Measurements from ENCODE around the gene SLC37A2. TPM values are rescaled to one million over a fixed set of nuclear protein-coding genes. Genes with fewer than 3 reads are reported as not detected.

Gene SLC37A2
- total RNA-seq, 1 donor from 2014 or later: 1.3 TPM

GRCh38 chr11:125070699-125071254 is 7.7 kb downstream of the SLC37A2 start:
- no peaks in the 10 kb centered on the region for H4K20me1 ChIP-seq (ENCODE audit: insufficient read depth, low read length)
- H3K4me1 ChIP-seq (ENCODE audit: insufficient read depth, low read length): peaks cover 22% of the 10 kb centered on the region
- no peak overlapping the region for H3K27ac ChIP-seq (ENCODE audit: low read depth, low read length)
- H3K4me2 ChIP-seq (ENCODE audit: low read length): peak overlapping the region; percentile 55
- peak; percentile 47 for DNase-seq (ENCODE audit: low read depth)
- TF ChIP-seq CTCF (IDR thresholded peaks at IDR 0.05; ENCODE audit: insufficient read depth, low read depth, low read length) (no peak), EZH2 (IDR thresholded peaks at IDR 0.05; ENCODE audit: insufficient read depth, low read length) (no peak)
- Mint-ChIP-seq H3K9me3 (ENCODE audit: unreplicated experiment) (no peaks in the 10 kb centered on the region), H3K4me1 (ENCODE audit: low read depth, unreplicated experiment) (peaks cover 26% of the 10 kb centered on the region), H3K4me3 (ENCODE audit: unreplicated experiment) (no peak overlapping the region), H3K27me3 (ENCODE audit: low read depth, unreplicated experiment) (peaks cover 17% of the 10 kb centered on the region), H3K36me3 (ENCODE audit: low read depth, unreplicated experiment) (no peaks in the 10 kb centered on the region), H3K27ac (ENCODE audit: unreplicated experiment) (no peak overlapping the region)
- no peak for FAIRE-seq
- H3K27me3 ChIP-seq (ENCODE audit: insufficient read depth, low read length): no peaks in the 10 kb centered on the region
- no peak overlapping the region for H3K9ac ChIP-seq (ENCODE audit: low read length)
- H3K4me3 ChIP-seq (ENCODE audit: insufficient read depth, low read depth, low read length): no peak overlapping the region
- H2AFZ ChIP-seq (ENCODE audit: low read depth, low read length): peak overlapping the region; percentile 57
- no peaks in the 10 kb centered on the region for H3K36me3 ChIP-seq (ENCODE audit: insufficient read depth, low read length)
- H3K79me2 ChIP-seq (ENCODE audit: insufficient read depth, low read length): no peaks in the 10 kb centered on the region
- H3K9me3 ChIP-seq (ENCODE audit: insufficient read depth, low read depth, low read length): no peaks in the 10 kb centered on the region

- Histone ChIP-seq H2AFZ (ENCODE audit: low read depth, low read length) (no peak overlapping the region), H3K36me3 (ENCODE audit: insufficient read depth, low read length) (no peaks in the 10 kb centered on the region), H3K27ac (ENCODE audit: low read depth, low read length) (no peak overlapping the region), H3K4me3 (ENCODE audit: insufficient read depth, low read depth, low read length) (no peak overlapping the region), H3K4me1 (ENCODE audit: insufficient read depth, low read length) (peaks cover 27% of the 10 kb centered on the region), H4K20me1 (ENCODE audit: insufficient read depth, low read length) (no peaks in the 10 kb centered on the region), H3K9ac (ENCODE audit: low read length) (no peak overlapping the region), H3K9me3 (ENCODE audit: insufficient read depth, low read depth, low read length) (no peaks in the 10 kb centered on the region), H3K79me2 (ENCODE audit: insufficient read depth, low read length) (no peaks in the 10 kb centered on the region), H3K27me3 (ENCODE audit: insufficient read depth, low read length) (no peaks in the 10 kb centered on the region), H3K4me2 (ENCODE audit: low read length) (no peak overlapping the region)
- DNase-seq (ENCODE audit: low read depth): no peak
- peaks cover 21% of the 10 kb centered on the region for H3K27me3 Mint-ChIP-seq (ENCODE audit: low read depth, unreplicated experiment)
- FAIRE-seq: no peak
- TF ChIP-seq CTCF (IDR thresholded peaks at IDR 0.05; ENCODE audit: insufficient read depth, low read depth, low read length): no peak
- no peak for TF ChIP-seq EZH2 (IDR thresholded peaks at IDR 0.05; ENCODE audit: insufficient read depth, low read length)
- no peak overlapping the region for H3K27ac Mint-ChIP-seq (ENCODE audit: unreplicated experiment)
- H3K36me3 Mint-ChIP-seq (ENCODE audit: low read depth, unreplicated experiment): no peaks in the 10 kb centered on the region
- no peaks in the 10 kb centered on the region for H3K9me3 Mint-ChIP-seq (ENCODE audit: unreplicated experiment)
- H3K4me3 Mint-ChIP-seq (ENCODE audit: unreplicated experiment): no peak overlapping the region
- H3K4me1 Mint-ChIP-seq (ENCODE audit: low read depth, unreplicated experiment): peaks cover 30% of the 10 kb centered on the region
Measured at GRCh38 chr11:125071435-125071834, 8.3 kb downstream of the SLC37A2 start.

- Histone ChIP-seq H3K9ac (ENCODE audit: low read length) (no peak overlapping the region), H3K36me3 (ENCODE audit: insufficient read depth, low read length) (no peaks in the 10 kb centered on the region), H3K4me2 (ENCODE audit: low read length) (no peak overlapping the region), H3K27ac (ENCODE audit: low read depth, low read length) (no peak overlapping the region), H3K4me1 (ENCODE audit: insufficient read depth, low read length) (peaks cover 27% of the 10 kb centered on the region), H3K4me3 (ENCODE audit: insufficient read depth, low read depth, low read length) (no peak overlapping the region), H3K27me3 (ENCODE audit: insufficient read depth, low read length) (no peaks in the 10 kb centered on the region), H3K9me3 (ENCODE audit: insufficient read depth, low read depth, low read length) (no peaks in the 10 kb centered on the region), H2AFZ (ENCODE audit: low read depth, low read length) (no peak overlapping the region), H4K20me1 (ENCODE audit: insufficient read depth, low read length) (no peaks in the 10 kb centered on the region), H3K79me2 (ENCODE audit: insufficient read depth, low read length) (no peaks in the 10 kb centered on the region)
- Mint-ChIP-seq H3K27ac (ENCODE audit: unreplicated experiment) (no peak overlapping the region), H3K9me3 (ENCODE audit: unreplicated experiment) (no peaks in the 10 kb centered on the region), H3K4me3 (ENCODE audit: unreplicated experiment) (no peak overlapping the region), H3K27me3 (ENCODE audit: low read depth, unreplicated experiment) (peaks cover 23% of the 10 kb centered on the region), H3K4me1 (ENCODE audit: low read depth, unreplicated experiment) (peaks cover 30% of the 10 kb centered on the region), H3K36me3 (ENCODE audit: low read depth, unreplicated experiment) (no peaks in the 10 kb centered on the region)
- no peak for DNase-seq (ENCODE audit: low read depth)
- no peak for FAIRE-seq
- no peak for TF ChIP-seq CTCF (IDR thresholded peaks at IDR 0.05; ENCODE audit: insufficient read depth, low read depth, low read length)
- TF ChIP-seq EZH2 (IDR thresholded peaks at IDR 0.05; ENCODE audit: insufficient read depth, low read length): no peak
Measured at GRCh38 chr11:125071846-125072217, 8.7 kb downstream of the SLC37A2 start.
